Fibroblast of mammary gland (primary cell): ENCODE measurements around the gene EFCAB13.
"Not testable (repeated sequence)": the region's sequence is repeated elsewhere in the genome, so short reads cannot be mapped to it uniquely, and the experiment has no call there.

ENCODE experiments used
- DNase-seq: peaks from one replicate; pipeline ENCODE4 v3.0.0-alpha.2; 2010; ENCODE audit warnings: low read depth
- H3K4me3 ChIP-seq: 2 replicates; pipeline ENCODE4 v1.5.1; 2011; ENCODE audit warnings: low read depth, mild to moderate bottlenecking, low read length, moderate library complexity; ENCODE audit not compliant: control insufficient read depth
- CTCF ChIP-seq: conservative IDR thresholded peaks from 2 replicates; pipeline ENCODE4 v1.5.1; 2011; ENCODE audit warnings: low read depth, low read length, inconsistent platforms; ENCODE audit not compliant: control insufficient read depth, insufficient read depth

The EFCAB13 gene

GRCh38 chr17:47358652-47359051 lies 34.9 kb downstream of the EFCAB13 start:
- DNase-seq, result no peak
- TF ChIP-seq CTCF, result no peak
- H3K4me3 ChIP-seq, result no peak overlapping the region

- no peak overlapping the region for H3K4me3 ChIP-seq
- DNase-seq, result peak; percentile 2
- TF ChIP-seq CTCF, result no peak
Observed at GRCh38 chr17:47363171-47363570, 39.4 kb downstream of the EFCAB13 start.

- no peak for TF ChIP-seq CTCF
- no peak for DNase-seq
Observed at GRCh38 chr17:47367257-47367656, 43.5 kb downstream of the EFCAB13 start.

GRCh38 chr17:47368262-47368661 lies 44.5 kb downstream of the EFCAB13 start:
- no peak for DNase-seq
- no peak for TF ChIP-seq CTCF
- H3K4me3 ChIP-seq, result no peak overlapping the region

More at GRCh38 chr17:47367257-47367656, 43.5 kb downstream of the EFCAB13 start:
- H3K4me3 ChIP-seq, result no peak overlapping the region

GRCh38 chr17:47370899-47371298 lies 47.1 kb downstream of the EFCAB13 start:
- not testable (repeated sequence) for H3K4me3 ChIP-seq, DNase-seq

GRCh38 chr17:47373002-47373401 lies 49.2 kb downstream of the EFCAB13 start:
- DNase-seq, result no peak
- H3K4me3 ChIP-seq, result no peak overlapping the region
- TF ChIP-seq CTCF, result no peak

- no peak overlapping the region for H3K4me3 ChIP-seq
- no peak for DNase-seq
- no peak for TF ChIP-seq CTCF
Observed at GRCh38 chr17:47376247-47376646, 52.5 kb downstream of the EFCAB13 start.
